Measurements from ENCODE around the gene CYP4A11. TPM values are rescaled to one million over a fixed set of nuclear protein-coding genes. Genes with fewer than 3 reads are reported as not detected.
"Not testable (repeated sequence)": the region's sequence is repeated elsewhere in the genome, so short reads cannot be mapped to it uniquely, and the experiment has no call there.

The CYP4A11 gene
- total RNA-seq, 1 donor from 2014 or later = not detected

DNA sequence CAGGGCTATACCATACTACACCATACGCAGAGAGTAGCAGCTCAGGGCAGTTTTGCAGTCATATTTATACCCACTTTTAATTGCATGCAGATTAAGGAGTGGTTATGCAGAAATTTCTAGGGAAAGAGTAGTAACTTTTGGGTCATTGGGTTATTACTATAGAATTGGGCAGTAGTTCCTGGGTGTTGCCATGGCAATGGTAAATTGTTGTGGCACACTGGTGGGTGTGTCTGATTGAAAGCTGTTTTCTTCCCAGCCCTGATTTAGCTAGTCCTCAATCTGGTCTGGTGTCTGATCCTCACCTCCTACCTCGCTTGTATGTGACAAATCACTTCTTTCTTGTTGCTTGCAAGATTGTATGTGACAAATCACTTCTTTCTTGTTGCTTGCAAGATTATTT, 30.5 kb downstream of the CYP4A11 start:
- DNase-seq = no peak

DNA sequence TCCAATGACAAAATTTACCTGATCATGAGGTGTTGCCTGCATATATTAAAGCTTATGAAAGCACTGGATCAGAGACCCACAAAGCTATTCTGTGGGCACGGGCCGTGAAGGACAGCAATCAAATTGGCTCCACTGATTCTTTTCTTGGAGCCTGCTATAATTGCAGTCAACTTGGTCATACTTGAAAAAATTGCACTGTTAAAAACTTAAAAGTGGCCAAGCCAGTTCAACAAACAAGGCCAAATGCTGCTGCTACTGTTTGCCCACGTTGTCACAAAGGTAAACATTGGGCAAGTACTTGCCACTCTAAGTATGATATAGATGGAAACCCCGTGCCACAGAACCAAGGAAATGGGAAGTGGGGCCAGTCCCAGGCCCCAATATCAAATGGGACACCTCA, 37.8 kb downstream of the CYP4A11 start:
- DNase-seq = no peak

DNA sequence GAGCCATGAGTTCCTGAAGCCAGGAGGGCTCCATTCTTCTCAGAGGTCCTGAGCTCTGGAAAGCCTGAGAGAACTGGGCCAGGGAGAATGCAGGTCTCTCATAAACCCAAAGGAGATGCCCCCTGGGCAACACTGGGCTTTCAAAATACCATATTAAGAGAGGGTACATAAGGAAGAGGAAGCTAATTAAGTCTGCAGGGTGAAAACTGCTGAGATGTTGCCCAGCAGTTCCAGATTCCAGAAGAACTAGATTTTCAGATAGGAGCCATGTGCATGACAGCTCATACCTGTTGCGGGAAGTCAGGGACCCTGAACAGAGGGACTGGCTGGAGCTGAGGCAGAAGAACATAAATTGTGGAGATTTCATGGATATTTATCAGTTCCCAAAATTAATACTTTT, 40.9 kb downstream of the CYP4A11 start:
- no peak for DNase-seq

DNA sequence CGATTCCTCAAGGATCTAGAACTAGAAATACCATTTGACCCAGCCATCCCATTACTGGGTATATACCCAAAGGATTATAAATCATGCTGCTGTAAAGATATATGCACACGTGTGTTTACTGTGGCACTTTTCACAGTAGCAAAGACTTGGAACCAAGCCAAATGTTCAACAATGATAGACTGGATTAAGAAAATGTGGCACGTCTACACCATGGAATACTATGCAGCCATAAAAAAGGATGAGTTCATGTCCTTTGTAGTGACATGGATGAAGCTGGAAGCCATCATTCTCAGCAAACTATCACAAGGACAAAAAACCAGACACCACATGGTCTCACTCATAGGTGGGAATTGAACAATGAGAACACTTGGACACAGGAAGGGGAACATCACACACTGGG, 59.6 kb downstream of the CYP4A11 start:
- not testable (repeated sequence) for DNase-seq

Small RNA genes within 50 kb of the gene (small RNA-seq; reads per million reads assigned to genes)
- not detected for gene CYP4A26P

Other genes starting within 250 kb of the CYP4A11 start
- 13.6 TPM for gene EFCAB14, start 222.4 kb downstream of the CYP4A11 start, total RNA-seq
- not detected for gene CYP4B1, start 142.4 kb downstream of the CYP4A11 start, total RNA-seq
- 14.5 TPM for gene CYP4X1, start 82.2 kb upstream of the CYP4A11 start, total RNA-seq
- 0.47 TPM for gene CYP4Z1, start 125.8 kb upstream of the CYP4A11 start, total RNA-seq
- gene CYP4A22, start 196.0 kb upstream of the CYP4A11 start, total RNA-seq = not detected
- gene PDZK1IP1, start 248.6 kb upstream of the CYP4A11 start, total RNA-seq = not detected

All from occipital lobe (tissue), 3 donors.